AG10803 (cell line): ENCODE results near the gene RSRC2.
"Not testable (repeated sequence)": the region's sequence is repeated elsewhere in the genome, so short reads cannot be mapped to it uniquely, and the experiment has no call there.

Source experiments
- DNase-seq: peaks from one replicate; pipeline ENCODE4 v3.0.0; 2010; ENCODE audit warnings: low read depth
- H3K4me3 ChIP-seq: 2 replicates; pipeline ENCODE4 v1.5.1; 2011; ENCODE audit warnings: mild to moderate bottlenecking, low read length, control low read depth
- CTCF ChIP-seq: conservative IDR thresholded peaks from 2 replicates; pipeline ENCODE4 v1.5.1; 2011; ENCODE audit warnings: mild to moderate bottlenecking, low read length, control low read depth, inconsistent platforms

RSRC2 gene

GRCh38 chr12:122517877-122518276 lies 8.9 kb downstream of the RSRC2 start:
- no peak for TF ChIP-seq CTCF
- H3K4me3 ChIP-seq, result no peak overlapping the region
- DNase-seq, result peak; percentile 94

GRCh38 chr12:122516544-122517361 lies 10.0 kb downstream of the RSRC2 start:
- no peak for DNase-seq
- no peak overlapping the region for H3K4me3 ChIP-seq
- TF ChIP-seq CTCF, result no peak

- DNase-seq, result no peak
- H3K4me3 ChIP-seq, result no peak overlapping the region
- TF ChIP-seq CTCF, result no peak
Measured at GRCh38 chr12:122515275-122515674, 11.5 kb downstream of the RSRC2 start.

- TF ChIP-seq CTCF, result no peak
- H3K4me3 ChIP-seq, result no peak overlapping the region
- no peak for DNase-seq
Measured at GRCh38 chr12:122513660-122514059, 13.1 kb downstream of the RSRC2 start.

GRCh38 chr12:122513028-122513427 lies 13.7 kb downstream of the RSRC2 start:
- H3K4me3 ChIP-seq, DNase-seq: not testable (repeated sequence)

- DNase-seq, result no peak
- TF ChIP-seq CTCF, result no peak
- H3K4me3 ChIP-seq, result no peak overlapping the region
Measured at GRCh38 chr12:122508163-122508562, 18.6 kb downstream of the RSRC2 start.

- H3K4me3 ChIP-seq, result no peak overlapping the region
- TF ChIP-seq CTCF, result no peak
- DNase-seq, result no peak
Measured at GRCh38 chr12:122506393-122506938, 20.3 kb downstream of the RSRC2 start.
